GM18498 (cell line): ENCODE results near the gene CARD6.
"Not testable (repeated sequence)": the region's sequence is repeated elsewhere in the genome, so short reads cannot be mapped to it uniquely, and the experiment has no call there.

Experiments
- ATAC-seq: cut with Tn5 transposase; IDR thresholded peaks from one replicate; pipeline ENCODE4 v1.9.1; 2021; ENCODE audit warnings: mild to moderate bottlenecking, moderate library complexity; ENCODE audit not compliant: unreplicated experiment

The CARD6 gene

DNA sequence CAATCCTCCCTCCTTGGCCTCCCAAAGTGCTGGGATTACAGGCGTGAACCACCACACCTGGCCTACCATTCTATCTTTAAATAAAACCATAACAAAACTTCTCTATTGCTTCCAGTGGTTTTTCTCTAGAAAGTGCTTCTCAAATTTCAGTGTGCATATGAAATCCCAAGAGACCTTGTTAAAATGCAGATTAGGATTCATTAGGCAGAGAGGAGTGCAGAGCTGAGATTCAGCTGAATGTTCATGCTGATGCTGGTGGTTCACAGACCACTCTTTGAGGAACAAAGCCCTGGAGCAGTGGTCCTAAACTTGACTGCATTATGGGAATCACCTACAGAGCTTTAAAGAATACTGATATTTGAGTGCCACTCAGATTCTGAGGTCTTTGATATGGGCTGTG, 28.2 kb downstream of the CARD6 start:
- ATAC-seq, result no peak

DNA sequence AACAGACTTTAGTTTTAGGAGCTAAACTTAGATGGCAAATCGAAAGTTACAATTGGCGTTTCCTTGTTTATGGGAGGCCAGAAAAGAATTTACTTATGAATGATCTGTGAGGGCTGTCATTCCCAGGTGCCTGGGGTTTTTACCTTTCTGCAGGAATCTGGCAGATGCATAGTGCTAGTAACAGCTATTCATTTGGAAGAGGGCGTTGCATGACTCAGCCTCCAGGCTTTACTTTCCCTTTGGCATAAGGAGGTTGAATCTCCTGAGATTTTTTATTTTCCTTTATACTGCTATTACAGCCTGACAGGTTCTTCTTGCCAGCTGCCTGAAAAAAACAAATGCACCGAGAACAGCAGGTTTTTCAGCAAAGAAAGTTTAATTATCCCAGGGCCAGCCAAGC, 30.0 kb downstream of the CARD6 start:
- ATAC-seq, result no peak

DNA sequence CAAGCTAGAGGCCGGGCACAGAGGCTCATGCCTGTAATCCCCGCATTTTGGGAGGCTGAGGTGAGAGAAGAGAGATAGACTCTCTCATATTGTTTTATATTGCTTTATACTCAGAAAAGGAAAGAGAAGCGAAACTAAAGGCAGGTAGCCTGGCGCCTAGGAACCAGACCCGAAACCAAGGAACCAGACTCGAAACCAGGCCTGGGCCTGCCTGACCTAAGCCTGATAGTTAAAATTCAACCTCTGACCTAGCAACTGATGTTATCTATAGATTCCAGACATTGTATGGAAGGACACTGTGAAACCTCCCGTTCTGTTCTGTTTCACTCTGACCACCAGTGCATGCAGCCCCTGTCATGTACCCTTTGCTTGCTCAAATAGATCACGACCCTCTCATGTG, 31.1 kb downstream of the CARD6 start:
- not testable (repeated sequence) for ATAC-seq

DNA sequence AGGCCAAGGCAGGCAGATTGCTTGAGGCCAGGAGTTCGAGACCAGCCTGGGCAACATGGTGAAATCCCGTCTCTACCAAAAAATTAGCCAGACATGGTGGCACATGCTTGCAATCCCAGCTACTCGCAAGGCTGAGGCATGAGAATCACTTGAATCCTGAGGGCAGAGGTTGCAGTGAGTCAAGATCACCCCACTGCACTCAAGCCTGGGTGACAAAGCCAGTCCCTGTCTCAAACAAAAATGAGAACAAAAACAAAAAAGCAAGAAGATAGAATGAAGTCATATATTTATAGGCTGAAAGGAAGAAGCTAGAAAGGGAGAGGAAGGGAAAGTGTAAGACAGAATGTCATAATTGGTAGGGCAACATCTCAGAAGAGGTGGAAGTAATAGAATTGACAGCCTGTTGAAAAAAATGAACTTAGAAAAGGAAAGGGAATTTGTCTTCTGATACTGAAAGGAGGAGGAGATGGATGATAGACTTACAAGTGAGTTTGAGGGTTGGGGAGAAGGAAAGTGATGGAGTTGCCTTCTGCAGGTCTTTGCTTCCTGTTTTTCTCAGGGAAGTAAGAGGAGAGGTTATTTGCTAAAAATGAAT, 32.2 kb downstream of the CARD6 start:
- no peak for ATAC-seq

DNA sequence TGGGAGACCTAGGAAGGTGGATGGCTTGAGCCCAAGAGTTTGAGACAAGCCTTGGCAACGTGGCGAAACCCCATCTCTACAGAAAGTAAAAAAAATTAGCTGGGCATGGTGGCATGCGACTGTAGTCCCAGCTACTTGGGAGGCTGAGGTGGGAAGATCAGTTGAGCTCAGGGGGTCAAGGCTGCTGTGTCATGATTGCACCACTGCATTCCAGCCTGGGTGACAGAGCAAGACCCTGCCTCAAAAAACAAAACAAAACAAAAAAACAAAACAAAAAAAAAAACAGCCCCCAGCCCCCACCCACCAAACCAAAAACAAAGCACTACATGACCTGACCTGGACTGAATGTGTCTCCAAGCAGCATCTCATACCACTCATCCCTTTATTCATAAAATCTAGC, 34.8 kb downstream of the CARD6 start:
- no peak for ATAC-seq

DNA sequence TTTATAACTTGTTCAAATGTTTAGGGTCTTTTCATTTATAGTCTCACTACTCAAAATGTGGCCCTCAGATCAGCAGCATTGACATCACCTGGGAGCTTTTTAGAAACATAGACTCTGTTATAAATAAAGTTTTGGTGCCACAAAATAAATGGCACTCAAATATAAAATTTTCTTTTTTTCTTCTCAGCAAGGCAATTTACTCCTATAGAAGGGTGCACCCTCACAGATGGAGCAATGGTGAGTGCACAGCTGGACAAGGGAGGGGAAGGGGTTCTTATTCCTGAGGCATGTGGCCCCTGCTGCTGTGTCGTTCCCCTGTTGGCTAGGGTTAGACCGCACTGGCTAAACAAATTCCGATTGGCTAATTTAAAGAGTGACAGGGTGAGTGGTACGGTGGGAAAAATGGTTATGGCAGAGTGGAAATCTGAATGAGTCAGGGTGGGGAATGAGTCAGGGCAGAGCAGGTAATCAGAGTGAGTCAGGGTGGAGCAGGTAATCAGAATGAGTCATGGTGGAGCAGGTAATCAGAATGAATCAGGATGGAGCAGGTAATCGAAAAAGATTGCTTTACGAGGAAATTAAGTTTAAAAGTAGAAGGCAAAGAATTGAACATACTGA, 36.3 kb downstream of the CARD6 start:
- no peak for ATAC-seq

DNA sequence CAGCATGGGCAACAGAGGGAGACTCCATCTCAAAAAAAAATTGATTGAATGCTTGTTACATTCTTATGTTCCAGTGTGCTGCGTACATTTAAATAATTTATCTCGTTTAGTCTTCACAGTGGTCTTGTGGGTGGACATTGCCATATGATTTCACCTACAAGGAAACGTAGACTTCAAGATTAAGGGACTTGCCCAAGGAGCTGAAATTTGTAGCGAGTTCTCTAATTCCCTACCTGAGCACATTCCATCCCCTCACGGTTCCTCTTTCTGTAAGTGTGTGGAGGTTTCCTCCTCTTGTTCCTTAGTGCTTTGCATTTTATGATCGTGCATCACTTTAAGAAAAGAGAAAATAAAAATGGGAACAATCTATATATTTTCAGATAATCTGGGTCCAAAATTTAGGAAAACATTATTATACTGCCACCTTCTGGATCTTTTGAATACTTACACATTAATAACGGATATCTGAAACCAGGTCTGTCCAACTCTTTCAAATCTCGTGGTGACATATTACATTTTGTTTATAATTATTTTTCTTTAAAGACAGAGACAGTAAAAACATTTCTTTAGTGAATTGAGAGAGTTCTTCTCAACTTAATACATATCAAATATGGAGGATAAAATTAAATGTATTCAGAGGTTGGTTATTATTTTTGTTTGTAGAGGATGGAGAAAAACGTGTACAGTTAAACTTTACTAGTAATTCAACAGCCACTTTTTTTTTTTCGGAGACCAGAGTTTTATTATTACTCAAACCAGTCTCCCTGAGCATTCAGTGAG, 38.2 kb downstream of the CARD6 start:
- peak; percentile 58 for ATAC-seq

DNA sequence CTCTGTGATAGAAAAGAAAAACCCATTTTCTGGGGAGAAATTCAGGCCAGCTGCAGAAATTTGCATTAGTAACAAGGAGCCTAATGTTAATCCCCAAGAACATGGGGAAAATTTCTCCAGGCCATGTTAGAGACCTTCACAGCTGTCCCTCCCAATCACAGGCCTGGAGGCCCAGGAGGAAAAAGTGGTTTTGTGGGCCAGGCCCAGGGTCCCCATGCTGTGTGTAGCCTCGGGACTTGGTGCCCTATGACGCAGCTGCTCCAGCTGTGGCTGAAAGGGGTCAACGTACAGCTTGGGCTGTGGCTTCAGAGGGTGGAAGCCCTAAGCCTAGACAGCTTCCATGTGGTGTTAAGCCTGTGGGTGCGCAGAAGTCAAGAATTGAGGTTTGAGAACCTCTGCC, 41.1 kb downstream of the CARD6 start:
- no peak for ATAC-seq

DNA sequence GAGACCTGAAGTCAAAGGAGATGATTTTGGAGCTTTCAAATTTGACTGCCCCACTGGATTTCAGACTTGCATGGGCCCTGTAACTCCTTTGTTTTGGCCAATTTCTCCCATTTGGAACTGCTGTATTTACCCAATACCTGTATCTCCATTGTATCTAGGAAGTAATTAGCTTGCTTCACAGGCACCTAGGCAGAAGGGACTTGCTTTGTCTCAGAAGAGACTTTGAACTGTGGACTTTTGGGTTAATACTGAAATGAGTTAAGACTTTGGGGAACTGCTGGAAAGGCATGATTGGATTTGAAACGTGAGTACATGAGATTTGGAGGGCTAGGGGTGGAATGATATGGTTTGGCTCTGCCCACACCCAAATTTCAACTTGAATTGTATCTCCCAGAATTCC, 41.9 kb downstream of the CARD6 start:
- not testable (repeated sequence) for ATAC-seq

DNA sequence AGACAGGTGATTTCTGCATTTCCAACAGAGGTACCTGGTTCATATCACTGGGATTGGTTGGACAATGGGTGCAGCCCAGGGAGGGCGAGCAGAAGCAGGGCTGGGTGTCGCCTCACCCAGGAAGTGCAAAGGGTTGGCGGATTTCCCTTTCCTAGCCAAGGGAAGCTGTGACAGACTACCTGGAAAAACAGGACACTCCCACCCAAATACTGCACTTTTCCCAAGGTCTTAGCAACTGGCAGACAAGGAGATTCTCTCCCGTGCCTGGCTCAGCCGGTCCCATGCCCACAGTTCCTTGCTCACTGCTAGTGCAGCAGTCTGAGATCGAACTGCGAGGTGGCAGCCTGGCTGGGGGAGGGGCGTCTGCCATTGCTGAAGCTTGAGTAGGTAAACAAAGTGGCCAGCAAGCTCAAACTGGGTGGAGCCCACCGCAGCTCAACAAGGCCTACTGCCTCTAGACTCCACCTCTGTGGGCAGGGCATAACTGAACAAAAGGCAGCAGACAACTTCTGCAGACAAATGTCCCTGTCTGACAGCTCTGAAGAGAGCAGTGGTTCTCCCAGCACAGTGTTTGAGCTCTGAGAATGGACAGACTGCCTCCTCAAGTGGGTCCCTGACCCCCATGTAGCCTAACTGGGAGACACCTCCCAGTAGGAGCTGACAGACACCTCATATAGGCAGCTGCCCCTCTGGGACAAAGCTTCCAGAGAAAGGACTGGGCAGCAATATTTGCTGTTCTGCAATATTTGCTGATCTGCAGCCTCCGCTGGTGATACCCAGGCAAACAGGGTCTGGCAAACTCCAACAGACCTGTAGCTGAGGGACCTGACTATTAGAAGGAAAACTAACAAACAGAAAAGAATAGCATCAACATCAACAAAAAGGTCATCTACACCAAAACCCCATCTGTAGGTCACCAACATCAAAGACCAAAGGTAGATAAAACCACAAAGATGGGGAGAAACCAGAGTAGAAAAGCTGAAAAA, 54.6 kb downstream of the CARD6 start:
- not testable (repeated sequence) for ATAC-seq

DNA sequence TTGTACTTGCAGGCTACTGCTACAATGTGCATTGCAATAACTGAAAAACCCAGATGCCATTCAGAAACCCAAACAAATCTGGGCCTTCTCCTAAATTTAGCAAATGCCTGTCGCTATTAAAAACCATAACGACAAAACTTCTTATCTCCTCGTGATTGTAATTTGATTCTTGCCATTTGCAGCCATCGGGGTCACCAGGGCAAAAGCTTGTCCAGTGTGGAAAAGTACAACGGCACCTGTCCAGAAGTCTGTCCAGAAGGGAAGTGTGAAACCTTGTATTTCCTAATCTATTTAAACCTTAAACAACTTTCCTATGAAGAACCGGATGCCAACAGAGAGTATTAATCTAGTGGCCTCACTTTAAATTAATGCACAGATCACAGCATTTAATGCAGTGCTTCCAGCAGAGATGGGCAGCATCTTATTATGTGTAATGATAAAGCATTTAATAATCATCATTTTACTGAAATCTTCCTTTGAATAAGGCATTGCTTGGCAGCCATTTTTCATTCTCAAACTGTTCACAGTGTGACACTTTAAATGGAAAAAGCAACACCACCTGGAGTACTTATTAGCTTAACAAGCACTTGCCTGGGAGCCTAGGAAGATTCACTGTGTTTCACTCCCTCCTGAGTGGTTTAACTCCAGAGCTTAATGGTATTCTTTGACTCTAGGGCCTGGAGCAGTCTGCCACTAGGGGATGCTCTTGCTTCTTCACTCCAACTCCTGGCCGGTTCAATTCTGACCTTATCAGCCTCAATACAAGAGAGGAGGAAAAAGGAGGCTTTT, 63.2 kb downstream of the CARD6 start:
- ATAC-seq, result peak; percentile 91

DNA sequence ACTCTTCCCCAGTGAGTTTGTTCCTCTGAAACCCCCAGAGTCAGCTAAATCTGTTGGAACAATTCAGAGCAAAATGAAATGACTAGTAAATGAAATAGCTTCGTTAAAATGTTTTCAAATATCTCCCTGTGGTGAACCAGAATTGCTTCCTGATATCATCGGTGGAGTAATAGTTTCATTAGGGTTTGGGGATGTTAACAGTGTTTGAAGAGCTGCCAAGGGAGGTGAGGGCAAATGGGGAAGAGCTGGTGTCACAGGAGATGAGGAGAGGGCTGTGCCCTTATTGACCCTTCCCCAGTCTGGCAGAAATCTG, 63.8 kb downstream of the CARD6 start:
- peak; percentile 10 for ATAC-seq

DNA sequence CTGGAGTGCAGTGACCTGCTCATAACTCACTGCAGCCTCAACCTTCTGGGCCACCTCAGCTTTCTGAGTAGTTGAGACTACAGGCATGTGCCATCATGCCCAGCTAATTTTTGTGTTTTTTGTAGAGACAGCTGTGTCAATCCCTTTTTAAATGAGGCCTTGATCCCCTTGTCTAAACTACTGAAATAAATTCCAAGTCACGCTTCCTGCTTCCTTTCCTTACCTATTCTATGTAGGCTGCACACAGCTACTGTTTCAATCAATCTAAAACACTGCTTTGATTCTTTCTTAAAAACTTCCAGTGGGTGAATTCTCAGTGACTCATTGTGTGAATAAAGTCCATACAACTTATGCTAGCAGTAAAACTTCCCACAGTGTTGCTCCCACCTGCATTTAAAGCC, 65.2 kb downstream of the CARD6 start:
- no peak for ATAC-seq

DNA sequence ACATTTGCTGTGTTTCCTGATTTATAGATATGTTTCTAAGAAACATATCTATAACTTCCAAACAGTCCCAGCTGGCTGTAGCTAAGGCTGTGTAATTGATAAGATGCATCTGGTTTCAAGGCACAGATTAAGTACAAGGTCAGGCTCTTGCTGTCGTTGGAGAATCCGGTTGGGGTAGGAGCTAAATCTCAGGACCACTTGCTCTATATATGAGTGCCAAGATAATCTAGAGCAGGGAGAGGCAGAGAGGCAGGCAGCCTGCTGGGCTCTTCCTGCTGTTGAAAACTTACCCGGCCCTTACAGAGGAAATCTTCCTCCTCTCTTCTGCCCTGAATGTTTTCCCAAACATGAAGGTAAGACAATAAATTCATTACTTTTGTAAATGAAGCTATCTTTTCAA, 68.1 kb downstream of the CARD6 start, which contains the start of gene C7:
TSS of gene C7 (plus strand) at position 234 of the 400 bp plus-strand sequence. CDS start at position 348, 114 bp downstream.
- ATAC-seq, result no peak

DNA sequence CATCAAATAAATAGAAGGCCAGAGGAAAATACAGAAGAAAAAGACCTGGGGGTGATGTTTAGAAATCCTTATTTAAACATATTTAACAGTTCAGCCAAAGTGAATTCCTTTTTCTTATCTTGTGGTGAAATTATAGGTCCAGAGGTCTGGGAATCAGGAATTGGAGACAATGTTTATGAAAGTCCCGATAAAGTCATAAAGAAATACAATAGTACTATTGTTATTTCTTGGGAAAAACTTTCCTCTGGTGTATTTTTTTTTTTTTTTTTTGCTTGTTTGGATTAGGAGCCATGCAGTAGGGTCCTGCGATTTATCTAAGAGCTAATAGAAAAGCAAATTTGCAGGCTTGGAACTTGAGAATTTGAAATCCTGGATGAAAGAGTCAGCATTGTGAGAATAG, 68.6 kb downstream of the CARD6 start:
- no peak for ATAC-seq
